Omental fat pad (tissue), 4 donors: ENCODE data around the gene BCL6. TPM values are rescaled to one million over a fixed set of nuclear protein-coding genes. Genes with fewer than 3 reads are reported as not detected.

Experiments used
- ATAC-seq: fragments of 150-250 bp; one replicate; pipeline ENCODE4 v1.9.1; 2016; ENCODE audit warnings: mild to moderate bottlenecking, moderate library complexity; ENCODE audit not compliant: low FRiP score
- DNase-seq: peaks from one replicate; pipeline ENCODE4 v3.0.0-alpha.2; 2019; ENCODE audit warnings: low spot score
- total RNA-seq, 4 donors: library from RNA; depleted of rRNA; stranded (reverse); fragments of >200 nt; gene quantifications; one replicate each; pipeline ENCODE4 v1.1.0, GENCODE V29; 2016
- TF ChIP-seq, protein P1 (sequence below), 3 donors: fragments of 450-650 bp; IDR thresholded peaks; one replicate each; pipeline ENCODE4 v1.5.1; 2016 to 2017; ENCODE audit warnings: antibody characterized with exemption in 3 of 3, mild to moderate bottlenecking in 3 of 3, moderate library complexity in 2 of 3

Gene BCL6
- total RNA-seq, 4 donors from 2014 or later, result 148 to 323 (median 179) TPM

GRCh38 chr3:187747506-187747905, 2.2 kb upstream of the BCL6 start:
- TF ChIP-seq, protein P1, sequence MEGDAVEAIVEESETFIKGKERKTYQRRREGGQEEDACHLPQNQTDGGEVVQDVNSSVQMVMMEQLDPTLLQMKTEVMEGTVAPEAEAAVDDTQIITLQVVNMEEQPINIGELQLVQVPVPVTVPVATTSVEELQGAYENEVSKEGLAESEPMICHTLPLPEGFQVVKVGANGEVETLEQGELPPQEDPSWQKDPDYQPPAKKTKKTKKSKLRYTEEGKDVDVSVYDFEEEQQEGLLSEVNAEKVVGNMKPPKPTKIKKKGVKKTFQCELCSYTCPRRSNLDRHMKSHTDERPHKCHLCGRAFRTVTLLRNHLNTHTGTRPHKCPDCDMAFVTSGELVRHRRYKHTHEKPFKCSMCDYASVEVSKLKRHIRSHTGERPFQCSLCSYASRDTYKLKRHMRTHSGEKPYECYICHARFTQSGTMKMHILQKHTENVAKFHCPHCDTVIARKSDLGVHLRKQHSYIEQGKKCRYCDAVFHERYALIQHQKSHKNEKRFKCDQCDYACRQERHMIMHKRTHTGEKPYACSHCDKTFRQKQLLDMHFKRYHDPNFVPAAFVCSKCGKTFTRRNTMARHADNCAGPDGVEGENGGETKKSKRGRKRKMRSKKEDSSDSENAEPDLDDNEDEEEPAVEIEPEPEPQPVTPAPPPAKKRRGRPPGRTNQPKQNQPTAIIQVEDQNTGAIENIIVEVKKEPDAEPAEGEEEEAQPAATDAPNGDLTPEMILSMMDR (IDR thresholded peaks at IDR 0.05), result no peak
- ATAC-seq (no peak), DNase-seq (no peak)

DNA sequence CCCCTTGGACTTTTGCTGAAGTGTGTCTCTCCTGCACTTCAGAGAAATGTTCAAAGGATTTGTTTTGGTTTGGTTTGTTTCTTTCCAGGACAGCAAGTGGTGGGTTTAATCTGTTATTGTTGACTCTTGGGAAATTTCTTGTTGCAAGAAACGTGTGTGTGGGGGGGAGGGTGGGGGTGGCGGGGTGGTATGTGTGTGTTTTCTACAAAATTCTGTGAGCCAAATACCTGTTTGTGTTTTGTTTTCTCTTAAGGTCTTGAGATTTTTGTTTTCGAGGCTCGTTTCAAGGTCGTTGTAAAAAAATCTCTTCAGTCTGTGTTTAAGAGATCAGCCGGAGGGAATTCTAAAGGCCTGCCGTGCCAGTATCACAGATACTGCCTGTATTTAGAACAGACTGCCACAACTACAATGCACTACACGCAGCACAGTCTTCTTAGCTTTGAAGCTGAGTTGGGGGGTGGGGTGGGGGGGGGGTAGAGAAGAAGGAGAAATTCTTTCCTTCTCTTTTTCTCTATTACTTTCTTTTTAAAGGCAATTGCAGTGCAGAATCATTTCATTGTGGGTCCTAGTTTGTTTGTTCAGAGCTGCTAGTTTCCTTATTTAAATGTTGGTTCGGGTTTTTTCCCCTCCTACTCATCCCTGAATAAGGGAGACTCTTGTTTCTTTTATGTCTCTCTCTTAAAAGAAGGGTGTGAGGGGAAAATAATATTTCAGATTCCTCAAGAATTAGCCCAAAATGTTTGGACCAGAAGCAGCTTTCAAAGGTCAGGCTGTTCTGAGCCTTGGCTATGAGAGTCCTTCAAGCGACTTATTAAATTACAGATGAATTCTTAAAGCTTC, 1.4 kb upstream of the BCL6 start:
- TF ChIP-seq, protein P1 (IDR thresholded peaks at IDR 0.05), result no peak

DNA sequence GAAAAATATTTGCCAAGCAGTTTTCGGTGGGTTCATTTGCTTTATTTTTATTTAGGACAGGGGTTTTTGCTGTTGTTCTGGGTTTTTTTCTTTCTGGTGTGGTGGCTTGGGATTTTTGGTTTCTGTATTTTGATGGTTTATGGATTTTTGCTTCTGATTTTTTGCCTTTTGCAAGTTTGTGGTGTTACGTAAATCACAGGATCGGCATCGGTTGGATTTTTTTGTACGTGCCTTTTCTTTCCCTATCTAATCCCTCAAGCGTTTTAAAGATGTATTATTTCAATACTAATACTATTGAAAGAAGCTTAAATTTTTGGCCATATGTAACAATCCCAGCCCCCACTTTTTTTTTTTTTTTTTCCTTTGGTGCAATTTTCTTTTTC, 782 bp upstream of the BCL6 start:
- ATAC-seq, result no peak
- TF ChIP-seq, protein P1 (IDR thresholded peaks at IDR 0.05), result no peak
- no peak for DNase-seq

More for the DNA sequence above, 1.4 kb upstream of the BCL6 start:
- DNase-seq (no peak), ATAC-seq (no peak)

DNA sequence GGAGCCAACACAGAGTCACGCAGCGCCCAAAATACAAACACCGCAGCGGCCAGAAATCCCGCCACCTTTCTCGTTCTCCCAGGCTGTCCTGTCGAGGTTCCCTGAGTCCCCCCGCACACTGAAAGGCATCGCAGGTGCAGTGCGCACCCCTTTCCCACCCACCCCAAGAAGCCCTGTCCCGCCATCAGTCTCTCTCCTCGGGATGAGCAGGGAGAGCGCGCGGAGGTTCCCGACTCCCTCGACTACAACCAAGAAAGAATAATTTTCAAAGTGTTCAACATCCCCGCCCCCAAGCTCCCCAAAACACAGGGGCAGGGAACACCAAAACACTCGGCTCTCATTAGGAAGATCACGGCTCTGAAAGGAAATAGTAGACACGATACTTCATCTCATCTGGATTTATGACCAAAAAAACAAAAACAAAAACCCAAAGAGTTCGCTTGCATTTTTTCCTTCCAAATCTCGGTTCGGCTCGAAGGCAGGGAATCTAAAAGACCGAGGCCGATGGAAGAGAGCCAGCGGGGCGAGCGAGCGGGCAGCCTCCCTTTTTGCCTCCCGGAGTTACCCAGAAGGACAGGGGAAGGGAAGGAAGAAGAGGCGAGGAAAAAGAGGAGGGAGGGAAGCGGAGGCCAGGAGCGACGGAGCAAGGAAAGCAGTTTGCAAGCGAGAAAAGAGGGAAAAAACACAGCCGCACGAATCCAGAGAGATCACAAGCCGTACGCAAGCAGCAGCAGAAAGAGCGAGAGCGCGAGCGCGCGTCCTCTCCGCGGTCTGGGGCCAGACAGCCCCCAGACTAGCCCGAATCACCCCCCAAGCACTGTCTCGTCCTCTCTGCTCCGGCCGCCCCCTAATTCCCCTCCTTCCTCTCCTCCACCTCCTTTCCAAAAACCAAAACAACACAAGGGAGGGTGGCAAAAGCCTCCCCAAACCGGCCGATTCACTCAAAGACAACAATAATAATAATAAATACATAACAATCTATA, 808 bp downstream of the BCL6 start:
- TF ChIP-seq, protein P1 (IDR thresholded peaks at IDR 0.05), result no peak
- no peak for DNase-seq
- no peak for ATAC-seq

DNA sequence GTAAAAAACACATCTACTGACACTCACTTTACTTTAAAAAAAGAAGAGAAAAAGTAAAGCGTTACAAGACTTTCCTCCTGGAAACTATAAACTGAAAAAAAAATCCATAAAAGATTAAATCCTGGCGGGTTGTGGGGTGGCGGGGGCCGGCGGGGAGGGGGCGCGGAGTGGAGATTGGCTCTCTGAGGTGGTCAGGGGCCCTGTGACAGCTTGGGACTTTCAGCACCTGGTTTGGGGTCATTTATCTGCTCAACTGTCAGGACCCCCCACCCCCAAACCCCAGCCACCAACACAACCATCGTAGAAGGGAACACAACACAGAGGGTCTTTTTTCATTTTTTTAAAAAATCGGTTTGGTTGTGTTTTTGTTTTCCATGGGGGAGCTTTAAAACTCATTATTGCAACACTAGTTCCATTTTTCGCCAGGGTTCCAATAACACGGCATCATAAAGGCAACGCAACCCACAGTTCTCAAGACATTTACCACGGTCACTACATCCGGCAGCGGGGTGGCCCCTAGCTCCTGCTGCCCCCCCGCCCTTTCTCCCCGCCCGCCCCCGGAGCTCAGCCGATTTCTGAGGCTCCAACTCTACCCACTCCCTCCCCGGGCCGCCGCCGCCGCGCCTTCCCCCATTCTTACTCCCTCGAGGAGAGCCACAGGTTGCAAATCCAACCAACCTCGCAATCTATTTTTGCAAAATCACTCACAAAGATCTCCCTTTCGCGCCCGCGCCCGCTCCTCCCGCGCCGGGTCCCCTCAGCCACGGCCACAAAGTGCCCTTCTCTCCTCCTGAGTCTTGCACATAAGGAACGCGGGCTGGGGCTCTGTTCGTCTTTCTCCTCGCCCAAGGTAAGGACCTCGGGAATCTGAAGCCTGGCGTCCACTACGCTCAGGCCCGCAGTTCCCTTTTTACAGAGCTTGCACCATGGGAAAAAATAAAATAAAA, 1.8 kb downstream of the BCL6 start:
- ATAC-seq (no peak), DNase-seq (no peak)
- TF ChIP-seq, protein P1 (IDR thresholded peaks at IDR 0.05), result no peak
